Endodermal cell (in vitro differentiated cells): ENCODE data around the gene MARCHF2. TPM values are rescaled to one million over a fixed set of nuclear protein-coding genes. Genes with fewer than 3 reads are reported as not detected.
A peak's percentile ranks its signal among the peaks of the same experiment; 100 is the strongest.

Source experiments
- DNase-seq: peaks from one replicate; pipeline ENCODE4 v3.0.0-alpha.2; 2017
- H3K27ac ChIP-seq: 2 replicates; pipeline ENCODE4 v1.5.1; 2013; ENCODE audit warnings: mild to moderate bottlenecking, low read depth, low read length, moderate library complexity
- H3K27me3 ChIP-seq: 2 replicates; pipeline ENCODE4 v1.6.1; 2013; ENCODE audit warnings: mild to moderate bottlenecking, low read length, moderate library complexity; ENCODE audit not compliant: insufficient read depth, control insufficient read depth, poor library complexity, severe bottlenecking
- H3K36me3 ChIP-seq: 2 replicates; pipeline ENCODE4 v1.7.0; 2013; ENCODE audit warnings: mild to moderate bottlenecking, low read length, moderate library complexity; ENCODE audit not compliant: control insufficient read depth, insufficient read depth
- H3K4me1 ChIP-seq: one replicate; pipeline ENCODE4 v1.7.0; 2013; ENCODE audit warnings: low read length; ENCODE audit not compliant: control insufficient read depth, insufficient read depth
- H3K4me3 ChIP-seq: 2 replicates; pipeline ENCODE4 v1.5.1; 2013; ENCODE audit warnings: mild to moderate bottlenecking, low read length, moderate library complexity
- H3K9ac ChIP-seq: 2 replicates; pipeline ENCODE4 v1.6.1; 2013; ENCODE audit warnings: mild to moderate bottlenecking, low read length, moderate library complexity; ENCODE audit not compliant: poor library complexity, severe bottlenecking; ENCODE audit errors: extremely low read depth
- H3K9me3 ChIP-seq: 2 replicates; pipeline ENCODE4 v1.6.1; 2013; ENCODE audit warnings: mild to moderate bottlenecking, low read length, moderate library complexity; ENCODE audit not compliant: control insufficient read depth
- H3K27ac Mint-ChIP-seq: 2 replicates; pipeline ENCODE4 v1.8.0; 2020; ENCODE audit warnings: mixed read lengths
- H3K27me3 Mint-ChIP-seq: 2 replicates; pipeline ENCODE4 v1.8.0; 2021; ENCODE audit warnings: mild to moderate bottlenecking, mixed read lengths; ENCODE audit not compliant: insufficient read depth
- H3K36me3 Mint-ChIP-seq: 2 replicates; pipeline ENCODE4 v1.8.0; 2020; ENCODE audit warnings: low read depth, mixed read lengths
- H3K4me1 Mint-ChIP-seq: 2 replicates; pipeline ENCODE4 v1.8.0; 2020; ENCODE audit warnings: mixed read lengths
- H3K4me3 Mint-ChIP-seq: 2 replicates; pipeline ENCODE4 v1.8.0; 2020; ENCODE audit warnings: mild to moderate bottlenecking, moderate library complexity, mixed read lengths
- H3K9me3 Mint-ChIP-seq: 2 replicates; pipeline ENCODE4 v1.8.0; 2020; ENCODE audit warnings: mild to moderate bottlenecking, mixed read lengths
- WGBS, 2 experiments: methylation state at CpG; one replicate each; pipeline versions ENCODE4 v1.1.5 to v1.1.7; 2013; ENCODE audit warnings: missing lambda C conversion rate in 2 of 2, mixed read lengths in 1 of 2; ENCODE audit not compliant: insufficient coverage in 1 of 2, insufficient read length in 1 of 2; 5-methylcytosine and 5-hydroxymethylcytosine counted together
- total RNA-seq, 2 donors: library from RNA; stranded (reverse); fragmentation: NEBNext Ultra II Directional in 1 of 2; extraction: Animal tissue kit (Norgen Biotek cat#: 25700) in 1 of 2; gene quantifications; 2 replicates in 1 of 2; 3 replicates in 1 of 2; pipeline ENCODE4 v1.2.1, GENCODE V29; 2021
- TF ChIP-seq, protein P1 (sequence below): fragments of 200-600 bp; sonication (generic); conservative IDR thresholded peaks from 2 replicates; pipeline ENCODE4 v1.5.0; 2021; ENCODE audit warnings: antibody characterized with exemption, mild to moderate bottlenecking

The MARCHF2 gene
- total RNA-seq, 2 donors from 2014 or later: 31.8 to 35.9 TPM

DNA sequence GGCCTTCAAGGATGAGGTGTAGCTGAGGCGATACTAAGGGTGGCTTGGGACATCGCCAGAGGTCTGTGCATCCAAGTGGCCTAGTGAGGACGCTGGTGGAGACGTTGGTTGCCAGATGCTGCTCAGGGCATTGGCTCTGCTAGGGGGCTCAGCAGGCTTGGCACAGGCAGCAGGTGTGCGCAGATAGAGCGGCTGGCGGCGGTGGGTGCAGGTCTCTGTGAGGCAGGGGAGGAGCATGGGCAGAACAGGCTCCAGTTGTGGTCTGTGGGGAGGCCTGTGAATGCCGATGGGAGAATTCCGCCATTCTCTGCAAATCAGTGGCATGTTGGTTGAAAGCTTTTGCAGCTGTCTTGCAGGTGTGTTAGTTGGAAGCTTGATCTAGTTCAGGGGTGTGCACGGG is 68.1 kb downstream of the MARCHF2 start:
- Histone ChIP-seq H3K4me3 (no peak overlapping the region), H3K27me3 (no peaks in the 10 kb centered on the region), H3K36me3 (peaks cover 90% of the 10 kb centered on the region), H3K27ac (peak overlapping the region; percentile 32), H3K4me1 (no peaks in the 10 kb centered on the region), H3K9me3 (no peaks in the 10 kb centered on the region), H3K9ac (no peak overlapping the region)
- Mint-ChIP-seq H3K4me3 (no peak overlapping the region), H3K27ac (peak overlapping the region; percentile 87), H3K27me3 (no peaks in the 10 kb centered on the region), H3K4me1 (peaks cover 11% of the 10 kb centered on the region), H3K9me3 (no peaks in the 10 kb centered on the region), H3K36me3 (peaks cover 76% of the 10 kb centered on the region)
- TF ChIP-seq, protein P1, sequence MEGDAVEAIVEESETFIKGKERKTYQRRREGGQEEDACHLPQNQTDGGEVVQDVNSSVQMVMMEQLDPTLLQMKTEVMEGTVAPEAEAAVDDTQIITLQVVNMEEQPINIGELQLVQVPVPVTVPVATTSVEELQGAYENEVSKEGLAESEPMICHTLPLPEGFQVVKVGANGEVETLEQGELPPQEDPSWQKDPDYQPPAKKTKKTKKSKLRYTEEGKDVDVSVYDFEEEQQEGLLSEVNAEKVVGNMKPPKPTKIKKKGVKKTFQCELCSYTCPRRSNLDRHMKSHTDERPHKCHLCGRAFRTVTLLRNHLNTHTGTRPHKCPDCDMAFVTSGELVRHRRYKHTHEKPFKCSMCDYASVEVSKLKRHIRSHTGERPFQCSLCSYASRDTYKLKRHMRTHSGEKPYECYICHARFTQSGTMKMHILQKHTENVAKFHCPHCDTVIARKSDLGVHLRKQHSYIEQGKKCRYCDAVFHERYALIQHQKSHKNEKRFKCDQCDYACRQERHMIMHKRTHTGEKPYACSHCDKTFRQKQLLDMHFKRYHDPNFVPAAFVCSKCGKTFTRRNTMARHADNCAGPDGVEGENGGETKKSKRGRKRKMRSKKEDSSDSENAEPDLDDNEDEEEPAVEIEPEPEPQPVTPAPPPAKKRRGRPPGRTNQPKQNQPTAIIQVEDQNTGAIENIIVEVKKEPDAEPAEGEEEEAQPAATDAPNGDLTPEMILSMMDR: no peak
- 97% methylated on average over 11 of the region's 11 CpGs; no CpG with 5 or more reads in 1 of the 2 experiments for WGBS, 2 experiments
- DNase-seq: no peak

DNA sequence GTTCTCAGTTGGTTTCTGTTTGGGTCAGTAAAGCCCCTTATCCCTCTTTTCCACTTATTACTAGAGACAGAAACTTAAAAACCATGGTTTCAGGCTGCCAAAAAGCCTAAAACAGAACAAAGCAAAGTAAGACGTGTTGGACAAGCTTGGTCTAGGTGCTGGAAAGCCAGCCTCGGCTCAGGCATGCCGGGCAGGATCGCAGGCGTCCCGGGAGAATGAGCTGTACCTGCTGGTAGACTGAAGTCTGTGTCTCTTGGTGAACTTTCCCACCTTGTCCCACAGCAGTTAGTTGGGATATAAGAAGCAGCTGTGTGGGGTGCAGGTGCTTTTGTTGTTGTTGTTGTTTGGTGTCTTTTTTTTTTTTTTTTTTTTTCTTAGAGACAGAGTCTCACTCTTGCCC is 68.5 kb downstream of the MARCHF2 start:
- peaks cover 77% of the 10 kb centered on the region for H3K36me3 Mint-ChIP-seq
- TF ChIP-seq, protein P1: no peak

DNA sequence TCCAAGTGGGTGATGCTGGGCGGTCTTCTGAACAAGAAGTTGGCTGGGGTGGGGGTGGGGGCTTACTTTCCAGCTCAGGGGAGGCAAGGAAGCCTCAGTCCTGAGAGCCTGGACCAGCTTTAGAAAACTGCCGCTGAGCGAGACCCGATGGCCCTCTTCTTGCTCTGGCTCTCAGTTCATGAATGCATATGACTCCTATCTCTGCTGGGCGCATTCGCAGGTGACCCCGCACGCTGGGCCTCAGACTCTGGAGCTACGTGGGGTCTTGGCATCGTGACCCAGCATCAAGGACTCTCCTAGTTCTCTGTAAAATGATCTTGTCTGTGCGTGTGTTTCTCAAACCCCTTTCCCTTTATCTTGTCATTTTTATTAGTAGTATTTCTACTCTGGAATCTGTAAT is 69.6 kb downstream of the MARCHF2 start:
- H3K27me3 Mint-ChIP-seq: no peaks in the 10 kb centered on the region
- no peaks in the 10 kb centered on the region for H3K4me1 ChIP-seq
- peaks cover 78% of the 10 kb centered on the region for H3K36me3 Mint-ChIP-seq
- TF ChIP-seq, protein P1: no peak
- H3K27ac ChIP-seq: no peak overlapping the region
- peaks cover 9% of the 10 kb centered on the region for H3K4me1 Mint-ChIP-seq
- DNase-seq: no peak
- no peaks in the 10 kb centered on the region for H3K9me3 Mint-ChIP-seq
- no peaks in the 10 kb centered on the region for H3K27me3 ChIP-seq
- H3K36me3 ChIP-seq: peaks cover 91% of the 10 kb centered on the region
- WGBS, 2 experiments: 96 to 97% methylated on average over 9 to 10 of the region's 11 CpGs
- H3K4me3 ChIP-seq: no peak overlapping the region
- no peaks in the 10 kb centered on the region for H3K9me3 ChIP-seq
- H3K27ac Mint-ChIP-seq: peak overlapping the region; percentile 23
- H3K4me3 Mint-ChIP-seq: no peak overlapping the region
- no peak overlapping the region for H3K9ac ChIP-seq

More for the DNA sequence above, 68.5 kb downstream of the MARCHF2 start:
- Histone ChIP-seq H3K9me3 (no peaks in the 10 kb centered on the region), H3K9ac (no peak overlapping the region), H3K27ac (no peak overlapping the region), H3K4me1 (no peaks in the 10 kb centered on the region), H3K27me3 (no peaks in the 10 kb centered on the region), H3K4me3 (no peak overlapping the region), H3K36me3 (peaks cover 90% of the 10 kb centered on the region)
- Mint-ChIP-seq H3K9me3 (no peaks in the 10 kb centered on the region), H3K4me3 (no peak overlapping the region), H3K27ac (peak overlapping the region; percentile 87), H3K27me3 (no peaks in the 10 kb centered on the region), H3K4me1 (peaks cover 11% of the 10 kb centered on the region)
- 93 to 100% methylated on average over 1 to 6 of the region's 6 CpGs for WGBS, 2 experiments
- no peak for DNase-seq
